Panc1 (cell line): ENCODE results near the gene SLC10A7.

Experiments used
- POLR2AphosphoS5 ChIP-seq: IDR thresholded peaks from 2 replicates; pipeline ENCODE4 v1.6.1; 2012; ENCODE audit warnings: mild to moderate bottlenecking, low read depth, low read length, moderate library complexity
- TF ChIP-seq, protein P1 (sequence below): fragments of 450-650 bp; IDR thresholded peaks from 2 replicates; pipeline ENCODE4 v1.5.1; 2017; ENCODE audit warnings: mild to moderate bottlenecking
- TF ChIP-seq, protein P2 (sequence below), 2 experiments: IDR thresholded peaks; 2 replicates each; pipeline ENCODE4 v1.6.1; 2011 to 2012; ENCODE audit warnings: low read depth in 2 of 2, control low read depth in 1 of 2, low read length in 1 of 2, mild to moderate bottlenecking in 1 of 2, moderate library complexity in 1 of 2; ENCODE audit not compliant: insufficient read depth in 1 of 2

DNA sequence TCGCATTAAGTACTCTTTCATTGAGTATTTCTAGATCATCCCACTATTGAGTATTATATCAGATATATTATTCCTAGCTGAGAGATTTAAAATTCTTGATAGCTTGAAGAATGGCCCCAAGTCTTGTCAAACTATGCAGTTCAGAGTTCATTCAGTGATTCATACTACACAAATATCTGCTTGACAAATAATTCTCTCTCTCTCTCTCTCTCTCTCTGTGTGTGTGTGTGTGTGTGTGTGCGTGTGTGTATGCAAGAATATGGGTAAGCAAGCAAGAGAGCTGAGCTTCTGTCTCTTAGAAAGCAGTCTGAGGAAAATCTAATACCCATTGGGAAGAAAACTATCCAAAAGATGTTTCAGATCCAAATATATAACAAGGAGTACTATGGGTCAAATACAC is 142.0 kb downstream of the SLC10A7 start:
- TF ChIP-seq, protein P1, sequence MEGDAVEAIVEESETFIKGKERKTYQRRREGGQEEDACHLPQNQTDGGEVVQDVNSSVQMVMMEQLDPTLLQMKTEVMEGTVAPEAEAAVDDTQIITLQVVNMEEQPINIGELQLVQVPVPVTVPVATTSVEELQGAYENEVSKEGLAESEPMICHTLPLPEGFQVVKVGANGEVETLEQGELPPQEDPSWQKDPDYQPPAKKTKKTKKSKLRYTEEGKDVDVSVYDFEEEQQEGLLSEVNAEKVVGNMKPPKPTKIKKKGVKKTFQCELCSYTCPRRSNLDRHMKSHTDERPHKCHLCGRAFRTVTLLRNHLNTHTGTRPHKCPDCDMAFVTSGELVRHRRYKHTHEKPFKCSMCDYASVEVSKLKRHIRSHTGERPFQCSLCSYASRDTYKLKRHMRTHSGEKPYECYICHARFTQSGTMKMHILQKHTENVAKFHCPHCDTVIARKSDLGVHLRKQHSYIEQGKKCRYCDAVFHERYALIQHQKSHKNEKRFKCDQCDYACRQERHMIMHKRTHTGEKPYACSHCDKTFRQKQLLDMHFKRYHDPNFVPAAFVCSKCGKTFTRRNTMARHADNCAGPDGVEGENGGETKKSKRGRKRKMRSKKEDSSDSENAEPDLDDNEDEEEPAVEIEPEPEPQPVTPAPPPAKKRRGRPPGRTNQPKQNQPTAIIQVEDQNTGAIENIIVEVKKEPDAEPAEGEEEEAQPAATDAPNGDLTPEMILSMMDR: no peak
- TF ChIP-seq, protein P2, sequence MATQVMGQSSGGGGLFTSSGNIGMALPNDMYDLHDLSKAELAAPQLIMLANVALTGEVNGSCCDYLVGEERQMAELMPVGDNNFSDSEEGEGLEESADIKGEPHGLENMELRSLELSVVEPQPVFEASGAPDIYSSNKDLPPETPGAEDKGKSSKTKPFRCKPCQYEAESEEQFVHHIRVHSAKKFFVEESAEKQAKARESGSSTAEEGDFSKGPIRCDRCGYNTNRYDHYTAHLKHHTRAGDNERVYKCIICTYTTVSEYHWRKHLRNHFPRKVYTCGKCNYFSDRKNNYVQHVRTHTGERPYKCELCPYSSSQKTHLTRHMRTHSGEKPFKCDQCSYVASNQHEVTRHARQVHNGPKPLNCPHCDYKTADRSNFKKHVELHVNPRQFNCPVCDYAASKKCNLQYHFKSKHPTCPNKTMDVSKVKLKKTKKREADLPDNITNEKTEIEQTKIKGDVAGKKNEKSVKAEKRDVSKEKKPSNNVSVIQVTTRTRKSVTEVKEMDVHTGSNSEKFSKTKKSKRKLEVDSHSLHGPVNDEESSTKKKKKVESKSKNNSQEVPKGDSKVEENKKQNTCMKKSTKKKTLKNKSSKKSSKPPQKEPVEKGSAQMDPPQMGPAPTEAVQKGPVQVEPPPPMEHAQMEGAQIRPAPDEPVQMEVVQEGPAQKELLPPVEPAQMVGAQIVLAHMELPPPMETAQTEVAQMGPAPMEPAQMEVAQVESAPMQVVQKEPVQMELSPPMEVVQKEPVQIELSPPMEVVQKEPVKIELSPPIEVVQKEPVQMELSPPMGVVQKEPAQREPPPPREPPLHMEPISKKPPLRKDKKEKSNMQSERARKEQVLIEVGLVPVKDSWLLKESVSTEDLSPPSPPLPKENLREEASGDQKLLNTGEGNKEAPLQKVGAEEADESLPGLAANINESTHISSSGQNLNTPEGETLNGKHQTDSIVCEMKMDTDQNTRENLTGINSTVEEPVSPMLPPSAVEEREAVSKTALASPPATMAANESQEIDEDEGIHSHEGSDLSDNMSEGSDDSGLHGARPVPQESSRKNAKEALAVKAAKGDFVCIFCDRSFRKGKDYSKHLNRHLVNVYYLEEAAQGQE (IDR thresholded peaks at IDR 0.05; ENCODE audit: insufficient read depth in 1 of 2, low read depth in 2 of 2, low read length in 1 of 2): no peak
- TF ChIP-seq POLR2AphosphoS5: no peak
